Chondrocyte (in vitro differentiated cells): ENCODE data around the gene MAPK8IP3. TPM values are rescaled to one million over a fixed set of nuclear protein-coding genes. Genes with fewer than 3 reads are reported as not detected.

Experiments used
- DNase-seq: peaks from one replicate; pipeline ENCODE4 v3.0.0; 2021; ENCODE audit warnings: mixed read lengths, low spot score
- H3K27ac Mint-ChIP-seq: one replicate; pipeline ENCODE4 v1.8.0; 2021; ENCODE audit warnings: mild to moderate bottlenecking, moderate library complexity, mixed read lengths; ENCODE audit not compliant: unreplicated experiment
- H3K27me3 Mint-ChIP-seq: 2 replicates; pipeline ENCODE4 v1.8.0; 2021; ENCODE audit warnings: low read depth, mixed read lengths
- H3K36me3 Mint-ChIP-seq: 2 replicates; pipeline ENCODE4 v1.8.0; 2021; ENCODE audit warnings: low read depth, mixed read lengths
- H3K4me1 Mint-ChIP-seq: 2 replicates; pipeline ENCODE4 v1.8.0; 2021; ENCODE audit warnings: low read depth, mild to moderate bottlenecking, mixed read lengths
- H3K4me3 Mint-ChIP-seq: one replicate; pipeline ENCODE4 v1.8.0; 2021; ENCODE audit warnings: mild to moderate bottlenecking, moderate library complexity, mixed read lengths; ENCODE audit not compliant: unreplicated experiment
- H3K9me3 Mint-ChIP-seq: 2 replicates; pipeline ENCODE4 v1.8.0; 2021; ENCODE audit warnings: low read depth, mixed read lengths
- total RNA-seq: library from RNA; stranded (reverse); gene quantifications from 3 replicates; pipeline ENCODE4 v1.2.1, GENCODE V29; 2021
- TF ChIP-seq, protein P1 (sequence below): fragments of 200-600 bp; sonication (generic); IDR thresholded peaks from 2 replicates; pipeline ENCODE4 v1.5.0; 2021; ENCODE audit warnings: antibody characterized with exemption, mild to moderate bottlenecking, moderate library complexity

The MAPK8IP3 gene
- total RNA-seq, 1 donor from 2014 or later, result 53.8 TPM

DNA sequence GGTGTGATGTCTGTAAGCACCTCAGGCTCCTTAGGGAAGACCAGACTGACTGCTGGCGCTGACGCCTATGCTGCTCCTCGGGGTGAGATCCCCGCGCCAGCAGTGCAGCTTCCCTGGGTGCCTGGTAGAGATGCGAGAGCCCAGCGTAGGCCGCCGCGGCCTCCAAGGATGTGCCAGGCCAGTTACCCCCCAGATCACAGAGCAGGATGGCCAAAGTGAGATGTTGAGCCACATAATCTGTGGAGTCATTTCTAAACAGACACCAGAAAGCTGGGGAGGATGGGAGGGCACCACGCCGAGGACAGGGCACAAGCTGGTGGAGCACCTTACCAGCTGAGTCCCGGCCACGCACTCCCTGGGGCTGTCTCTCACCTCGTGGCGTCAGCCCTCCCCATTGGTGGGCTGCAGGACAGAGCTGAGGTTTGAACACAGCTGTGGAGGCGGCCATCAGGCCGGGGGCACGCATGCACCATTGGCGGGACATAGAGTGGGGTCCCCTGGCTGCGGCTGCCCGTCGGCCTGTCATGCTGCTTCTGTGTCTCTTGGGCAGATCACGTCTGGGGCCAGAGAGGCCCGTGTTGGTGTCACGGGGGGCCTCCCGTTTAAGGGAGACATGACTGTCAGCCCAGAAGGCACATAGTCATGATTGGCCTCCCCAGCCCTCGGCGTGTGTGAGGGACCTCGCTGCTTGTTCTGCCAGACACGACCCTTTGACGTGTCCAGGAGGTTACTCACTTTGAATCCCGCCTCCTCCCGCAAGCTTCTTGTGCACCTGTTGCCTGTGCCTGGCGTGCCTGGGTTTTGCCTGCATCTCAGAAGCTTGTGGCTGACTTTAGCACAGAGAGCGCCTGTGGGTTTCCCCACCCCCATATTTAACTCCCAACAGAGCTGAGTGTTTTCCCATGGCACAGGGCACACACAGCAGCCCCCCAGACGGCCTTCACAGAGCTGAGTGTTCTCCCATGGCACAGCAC, 21.9 kb downstream of the MAPK8IP3 start:
- TF ChIP-seq, protein P1, sequence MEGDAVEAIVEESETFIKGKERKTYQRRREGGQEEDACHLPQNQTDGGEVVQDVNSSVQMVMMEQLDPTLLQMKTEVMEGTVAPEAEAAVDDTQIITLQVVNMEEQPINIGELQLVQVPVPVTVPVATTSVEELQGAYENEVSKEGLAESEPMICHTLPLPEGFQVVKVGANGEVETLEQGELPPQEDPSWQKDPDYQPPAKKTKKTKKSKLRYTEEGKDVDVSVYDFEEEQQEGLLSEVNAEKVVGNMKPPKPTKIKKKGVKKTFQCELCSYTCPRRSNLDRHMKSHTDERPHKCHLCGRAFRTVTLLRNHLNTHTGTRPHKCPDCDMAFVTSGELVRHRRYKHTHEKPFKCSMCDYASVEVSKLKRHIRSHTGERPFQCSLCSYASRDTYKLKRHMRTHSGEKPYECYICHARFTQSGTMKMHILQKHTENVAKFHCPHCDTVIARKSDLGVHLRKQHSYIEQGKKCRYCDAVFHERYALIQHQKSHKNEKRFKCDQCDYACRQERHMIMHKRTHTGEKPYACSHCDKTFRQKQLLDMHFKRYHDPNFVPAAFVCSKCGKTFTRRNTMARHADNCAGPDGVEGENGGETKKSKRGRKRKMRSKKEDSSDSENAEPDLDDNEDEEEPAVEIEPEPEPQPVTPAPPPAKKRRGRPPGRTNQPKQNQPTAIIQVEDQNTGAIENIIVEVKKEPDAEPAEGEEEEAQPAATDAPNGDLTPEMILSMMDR, result no peak
- Mint-ChIP-seq H3K27me3 (no peaks in the 10 kb centered on the region), H3K27ac (no peak overlapping the region), H3K9me3 (no peaks in the 10 kb centered on the region), H3K4me1 (peaks cover 9% of the 10 kb centered on the region), H3K36me3 (peaks cover 16% of the 10 kb centered on the region), H3K4me3 (no peak overlapping the region)
- DNase-seq, result no peak

DNA sequence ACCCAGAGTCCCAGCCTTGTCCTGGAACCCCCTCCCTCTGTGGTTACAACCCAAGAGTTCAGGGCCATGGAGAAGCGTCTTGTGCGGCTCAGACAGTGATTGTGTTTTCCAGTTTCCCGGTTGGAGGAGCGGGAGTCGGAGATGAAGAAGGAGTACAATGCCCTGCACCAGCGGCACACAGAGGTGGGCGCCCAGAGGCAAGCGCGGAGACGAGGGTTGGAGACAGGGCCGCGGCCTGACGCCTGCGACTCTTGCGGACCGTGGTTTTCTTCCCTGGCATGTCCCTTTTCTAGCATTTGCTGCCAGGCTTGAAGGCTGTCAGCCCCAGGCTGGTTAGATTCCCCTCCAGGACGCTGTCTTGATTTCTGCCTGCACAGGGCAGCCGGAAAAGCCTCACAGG, 23.0 kb downstream of the MAPK8IP3 start:
- Mint-ChIP-seq H3K9me3 (no peaks in the 10 kb centered on the region), H3K27ac (no peak overlapping the region), H3K4me3 (no peak overlapping the region), H3K4me1 (no peaks in the 10 kb centered on the region), H3K36me3 (peaks cover 16% of the 10 kb centered on the region), H3K27me3 (no peaks in the 10 kb centered on the region)
- DNase-seq, result no peak
- TF ChIP-seq, protein P1, result no peak

DNA sequence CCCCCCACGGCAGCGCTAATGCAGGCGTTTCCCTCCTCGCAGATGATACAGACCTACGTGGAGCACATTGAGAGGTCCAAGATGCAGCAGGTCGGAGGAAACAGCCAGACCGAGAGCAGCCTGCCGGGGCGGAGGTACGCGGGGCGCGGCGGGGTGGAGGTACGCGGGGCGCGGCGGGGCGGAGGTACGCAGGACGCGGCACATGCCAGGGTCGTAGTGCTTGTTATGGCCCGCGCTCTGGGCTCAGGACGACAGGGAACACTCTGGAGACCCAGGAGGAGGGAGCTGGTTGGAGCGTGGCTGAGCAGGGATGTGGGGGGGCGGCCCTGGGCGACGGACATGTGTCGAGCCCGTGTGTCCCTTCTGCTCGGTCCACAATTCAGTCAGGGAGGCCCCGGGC, 23.4 kb downstream of the MAPK8IP3 start:
- Mint-ChIP-seq H3K27me3 (no peaks in the 10 kb centered on the region), H3K4me1 (no peaks in the 10 kb centered on the region), H3K27ac (no peak overlapping the region), H3K4me3 (no peak overlapping the region), H3K36me3 (peaks cover 16% of the 10 kb centered on the region), H3K9me3 (no peaks in the 10 kb centered on the region)
- no peak for DNase-seq
- TF ChIP-seq, protein P1, result no peak

DNA sequence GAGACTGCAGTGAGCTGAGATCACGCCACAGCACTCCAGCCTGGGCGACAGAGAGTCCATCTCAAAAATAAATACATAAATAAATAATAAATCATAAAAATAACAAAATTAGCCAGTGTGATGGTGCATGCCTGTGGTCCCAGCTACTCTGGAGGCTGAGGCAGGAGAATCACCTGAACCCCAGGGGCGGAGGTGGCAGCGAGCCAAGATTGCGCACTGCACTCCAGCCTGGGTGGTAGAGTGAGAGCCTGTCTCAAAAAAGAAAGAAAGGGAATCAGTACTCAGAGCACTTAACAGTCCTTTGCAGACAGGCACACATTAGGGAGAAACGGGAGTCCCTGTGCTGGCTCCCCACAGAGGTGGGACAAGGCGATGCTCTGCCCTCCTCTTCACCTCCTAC, 25.1 kb downstream of the MAPK8IP3 start:
- no peak overlapping the region for H3K27ac Mint-ChIP-seq
- H3K4me3 Mint-ChIP-seq, result no peak overlapping the region
- no peaks in the 10 kb centered on the region for H3K27me3 Mint-ChIP-seq
- no peaks in the 10 kb centered on the region for H3K9me3 Mint-ChIP-seq
- no peak for DNase-seq
- TF ChIP-seq, protein P1, result no peak
- H3K4me1 Mint-ChIP-seq, result no peaks in the 10 kb centered on the region
- H3K36me3 Mint-ChIP-seq, result peaks cover 16% of the 10 kb centered on the region

DNA sequence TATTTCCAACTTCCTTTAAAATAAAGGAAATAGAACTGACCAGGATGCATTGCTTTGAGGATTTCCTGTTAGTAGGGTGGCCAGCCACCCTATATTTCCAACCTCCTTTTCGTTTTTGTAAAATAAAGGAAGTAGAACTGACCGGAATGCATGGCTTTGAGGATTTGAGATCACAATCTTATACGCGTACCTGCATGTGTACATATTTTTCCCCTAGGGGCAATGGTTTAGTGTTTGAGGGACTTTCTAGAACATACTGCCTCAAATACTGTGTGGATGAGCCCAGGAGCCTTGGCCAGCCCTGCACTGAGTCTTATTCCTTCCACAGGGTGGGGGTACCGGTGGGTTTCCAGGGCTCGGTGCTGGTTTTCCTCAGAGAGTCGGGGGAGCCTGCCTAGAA, 25.6 kb downstream of the MAPK8IP3 start:
- H3K27me3 Mint-ChIP-seq, result no peaks in the 10 kb centered on the region
- no peak for DNase-seq
- H3K4me1 Mint-ChIP-seq, result no peaks in the 10 kb centered on the region
- H3K9me3 Mint-ChIP-seq, result no peaks in the 10 kb centered on the region
- H3K27ac Mint-ChIP-seq, result no peak overlapping the region
- H3K4me3 Mint-ChIP-seq, result no peak overlapping the region
- H3K36me3 Mint-ChIP-seq, result peaks cover 16% of the 10 kb centered on the region
- TF ChIP-seq, protein P1, result no peak
